Measurements from ENCODE around the gene PLXNA4. TPM values are rescaled to one million over a fixed set of nuclear protein-coding genes. Genes with fewer than 3 reads are reported as not detected.

Gene PLXNA4
- total RNA-seq, 2 experiments from 2014 or later: 0.75 to 0.85 TPM

DNA sequence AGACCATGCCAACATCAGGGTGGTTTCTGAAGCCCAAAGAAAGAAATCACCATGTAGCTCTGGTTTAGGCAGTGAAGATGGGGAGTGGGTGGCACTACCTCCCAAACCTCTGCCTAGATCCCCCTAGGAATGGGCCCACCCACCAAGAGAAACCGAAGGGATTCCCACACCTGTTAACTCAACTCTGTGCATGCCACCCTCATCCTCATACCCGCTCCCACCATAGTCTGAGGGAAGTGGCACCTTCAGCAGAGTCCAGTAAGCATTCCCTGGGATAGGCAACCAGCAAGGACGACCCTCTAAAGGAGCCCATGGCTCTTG lies 1.7 kb upstream of the PLXNA4 start:
- no peak overlapping the region for H3K4me3 ChIP-seq (ENCODE audit: low read length)
- Mint-ChIP-seq H3K27me3 (peaks cover 75% of the 10 kb centered on the region), H3K36me3 (ENCODE audit: low read depth) (no peaks in the 10 kb centered on the region), H3K27ac (no peak overlapping the region), H3K9me3 (no peaks in the 10 kb centered on the region), H3K4me1 (ENCODE audit: low read depth) (peaks cover 33% of the 10 kb centered on the region), H3K4me3 (peak overlapping the region; percentile 74)
- H3K36me3 ChIP-seq (ENCODE audit: insufficient read depth, low read length): no peaks in the 10 kb centered on the region
- ChIA-PET CTCF (interaction anchor here (1.0 to 4.0 kb wide), 2 partner anchors 184 to 259 kb away, joined by 5 to 11 read pairs; no protein-coding TSS in a partner anchor), POLR2A (no interaction called here)
- ATAC-seq (ENCODE audit: poor library complexity): no peak
- peaks cover 50 to 64% of the 10 kb centered on the region in 2 experiments for H3K27me3 ChIP-seq (ENCODE audit: control insufficient read depth in 1 of 2, insufficient read depth in 2 of 2, low read length in 2 of 2)
- H3K9me3 ChIP-seq (ENCODE audit: control insufficient read depth in 1 of 2, insufficient read depth in 1 of 2, low read length in 2 of 2): no peaks in the 10 kb centered on the region
- peaks cover 20% of the 10 kb centered on the region for H3K4me1 ChIP-seq (ENCODE audit: insufficient read depth, low read length)
- no peak overlapping the region for H3K27ac ChIP-seq (ENCODE audit: low read depth in 1 of 2, low read length in 2 of 2)
- intact Hi-C loops (cut with DNase I, micrococcal nuclease): no loop called here
- no peak for DNase-seq
- TF ChIP-seq, protein P1, sequence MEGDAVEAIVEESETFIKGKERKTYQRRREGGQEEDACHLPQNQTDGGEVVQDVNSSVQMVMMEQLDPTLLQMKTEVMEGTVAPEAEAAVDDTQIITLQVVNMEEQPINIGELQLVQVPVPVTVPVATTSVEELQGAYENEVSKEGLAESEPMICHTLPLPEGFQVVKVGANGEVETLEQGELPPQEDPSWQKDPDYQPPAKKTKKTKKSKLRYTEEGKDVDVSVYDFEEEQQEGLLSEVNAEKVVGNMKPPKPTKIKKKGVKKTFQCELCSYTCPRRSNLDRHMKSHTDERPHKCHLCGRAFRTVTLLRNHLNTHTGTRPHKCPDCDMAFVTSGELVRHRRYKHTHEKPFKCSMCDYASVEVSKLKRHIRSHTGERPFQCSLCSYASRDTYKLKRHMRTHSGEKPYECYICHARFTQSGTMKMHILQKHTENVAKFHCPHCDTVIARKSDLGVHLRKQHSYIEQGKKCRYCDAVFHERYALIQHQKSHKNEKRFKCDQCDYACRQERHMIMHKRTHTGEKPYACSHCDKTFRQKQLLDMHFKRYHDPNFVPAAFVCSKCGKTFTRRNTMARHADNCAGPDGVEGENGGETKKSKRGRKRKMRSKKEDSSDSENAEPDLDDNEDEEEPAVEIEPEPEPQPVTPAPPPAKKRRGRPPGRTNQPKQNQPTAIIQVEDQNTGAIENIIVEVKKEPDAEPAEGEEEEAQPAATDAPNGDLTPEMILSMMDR (IDR thresholded peaks at IDR 0.05): no peak

GRCh38 chr7:132577206-132578049 lies 1.2 kb upstream of the PLXNA4 start:
- no peaks in the 10 kb centered on the region for H3K36me3 ChIP-seq (ENCODE audit: insufficient read depth, low read length)
- H3K4me3 ChIP-seq (ENCODE audit: low read length): no peak overlapping the region
- Mint-ChIP-seq H3K4me1 (ENCODE audit: low read depth) (peaks cover 33% of the 10 kb centered on the region), H3K36me3 (ENCODE audit: low read depth) (no peaks in the 10 kb centered on the region), H3K4me3 (peak overlapping the region; percentile 74), H3K27me3 (peaks cover 77% of the 10 kb centered on the region), H3K9me3 (no peaks in the 10 kb centered on the region), H3K27ac (no peak overlapping the region)
- peaks cover 56 to 69% of the 10 kb centered on the region in 2 experiments for H3K27me3 ChIP-seq (ENCODE audit: control insufficient read depth in 1 of 2, insufficient read depth in 2 of 2, low read length in 2 of 2)
- H3K4me1 ChIP-seq (ENCODE audit: insufficient read depth, low read length): peaks cover 20% of the 10 kb centered on the region
- POLR2A ChIA-PET: no interaction called here
- CTCF ChIA-PET: interaction anchor here (1.0 to 4.0 kb wide), 2 partner anchors 183 to 259 kb away, joined by 5 to 11 read pairs; no protein-coding TSS in a partner anchor
- intact Hi-C loops (cut with DNase I, micrococcal nuclease): no loop called here
- TF ChIP-seq, protein P1 (IDR thresholded peaks at IDR 0.05): no peak
- ATAC-seq (ENCODE audit: poor library complexity) (no peak), DNase-seq (peak in 1 of 14 experiments; percentile 16)
- H3K9me3 ChIP-seq (ENCODE audit: control insufficient read depth in 1 of 2, insufficient read depth in 1 of 2, low read length in 2 of 2): no peaks in the 10 kb centered on the region
- H3K27ac ChIP-seq (ENCODE audit: low read depth in 1 of 2, low read length in 2 of 2): no peak overlapping the region

DNA sequence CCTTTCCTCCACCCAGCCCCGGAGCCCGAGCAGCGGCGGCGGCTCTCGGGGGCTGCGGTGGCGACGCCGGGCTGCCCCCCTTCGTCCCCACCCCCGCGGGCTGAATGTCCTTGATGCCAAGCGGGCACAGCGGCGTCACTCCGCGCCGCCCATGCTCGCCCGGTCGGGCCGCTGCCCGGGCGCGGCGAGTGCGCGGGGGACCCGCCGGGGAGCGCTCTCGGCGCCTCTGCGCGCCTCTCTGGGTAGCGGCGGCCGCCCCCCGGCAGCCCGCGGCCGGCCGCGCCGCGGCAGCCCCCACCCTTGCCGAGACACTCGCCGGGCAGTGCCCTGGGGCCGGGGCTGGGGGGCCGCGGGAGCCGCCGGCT lies 433 bp upstream of the PLXNA4 start:
- H3K36me3 Mint-ChIP-seq (ENCODE audit: low read depth): no peaks in the 10 kb centered on the region

More for the DNA sequence above, 433 bp upstream of the PLXNA4 start:
- ATAC-seq (ENCODE audit: poor library complexity) (no peak), DNase-seq (no peak)
- CTCF ChIA-PET: no interaction called here
- TF ChIP-seq, protein P1 (IDR thresholded peaks at IDR 0.05): no peak
- H3K9me3 Mint-ChIP-seq: no peaks in the 10 kb centered on the region
- Histone ChIP-seq H3K27me3 (ENCODE audit: control insufficient read depth in 1 of 2, insufficient read depth in 2 of 2, low read length in 2 of 2) (peaks cover 56 to 75% of the 10 kb centered on the region in 2 experiments), H3K36me3 (ENCODE audit: insufficient read depth, low read length) (no peaks in the 10 kb centered on the region), H3K9me3 (ENCODE audit: control insufficient read depth in 1 of 2, insufficient read depth in 1 of 2, low read length in 2 of 2) (no peaks in the 10 kb centered on the region), H3K4me3 (ENCODE audit: low read length) (peak overlapping the region; percentile 38), H3K4me1 (ENCODE audit: insufficient read depth, low read length) (peaks cover 20% of the 10 kb centered on the region), H3K27ac (ENCODE audit: low read depth in 1 of 2, low read length in 2 of 2) (no peak overlapping the region)
- POLR2A ChIA-PET: no interaction called here
- no peak overlapping the region for H3K27ac Mint-ChIP-seq
- no peak overlapping the region for H3K4me3 Mint-ChIP-seq
- peaks cover 80% of the 10 kb centered on the region for H3K27me3 Mint-ChIP-seq
- intact Hi-C loops (cut with DNase I, micrococcal nuclease): no loop called here
- peaks cover 33% of the 10 kb centered on the region for H3K4me1 Mint-ChIP-seq (ENCODE audit: low read depth)

All from CD4-positive, alpha-beta T cell (primary cell).